Heart right ventricle (tissue), 16 donors: ENCODE results near the gene GNB1L. TPM values are rescaled to one million over a fixed set of nuclear protein-coding genes. Genes with fewer than 3 reads are reported as not detected.
A peak's percentile ranks its signal among the peaks of the same experiment; 100 is the strongest.

Experiments used
- ATAC-seq, 8 donors: fragments of 200-7000 bp; cut with Tn5 transposase; one replicate each; pipeline ENCODE4 v1.9.1; 2020; ENCODE audit warnings: mild to moderate bottlenecking in 8 of 8, moderate library complexity in 8 of 8, moderate number of reproducible peaks in 1 of 8
- DNase-seq, 2 donors: peaks; one replicate each; pipeline ENCODE4 v3.0.0-alpha.2; 2020
- H3K27ac ChIP-seq, 10 donors: fragments of 200-600 bp; sonication (generic) in 2 of 10; one replicate each; pipeline versions ENCODE4 v1.5.0 to v1.8.0; 2020 to 2022; ENCODE audit warnings: mild to moderate bottlenecking in 3 of 10
- H3K27me3 ChIP-seq, 7 donors: fragments of 200-600 bp; one replicate each; pipeline ENCODE4 v1.8.0; 2021 to 2022; ENCODE audit warnings: mild to moderate bottlenecking in 2 of 7
- H3K36me3 ChIP-seq, 9 donors: fragments of 200-600 bp; sonication (generic) in 1 of 9; one replicate each; pipeline versions ENCODE4 v1.5.0 to v1.8.0; 2020 to 2022; ENCODE audit warnings: mild to moderate bottlenecking in 2 of 9
- H3K4me1 ChIP-seq, 9 donors: fragments of 200-600 bp; sonication (generic) in 1 of 9; one replicate each; pipeline versions ENCODE4 v1.5.0 to v1.8.0; 2020 to 2022; ENCODE audit warnings: mild to moderate bottlenecking in 4 of 9
- H3K4me3 ChIP-seq, 10 donors: fragments of 200-600 bp; sonication (generic) in 2 of 10; one replicate each; pipeline versions ENCODE4 v1.5.0 to v1.8.0; 2020 to 2022; ENCODE audit warnings: mild to moderate bottlenecking in 7 of 10, moderate library complexity in 2 of 10
- H3K9me3 ChIP-seq, 11 donors: fragments of 200-600 bp in 10 of 11; sonication (generic) in 2 of 11; one replicate each; pipeline versions ENCODE4 v1.5.0 to v1.8.0; 2013 to 2022; ENCODE audit warnings: mild to moderate bottlenecking in 2 of 11, control low read depth in 1 of 11, moderate library complexity in 1 of 11
- WGBS, 2 donors: extraction: QIAGEN DNeasy Blood & Tissue Kit; methylation state at CpG; one replicate each; pipeline ENCODE4 v1.1.7; 2013; ENCODE audit warnings: inconsistent platforms in 1 of 2; 5-methylcytosine and 5-hydroxymethylcytosine counted together
- intact Hi-C, 10 donors: fragments of 100-400 bp; cut with DNase I; formaldehyde crosslinking; loops; one replicate each; pipeline versions ENCODE4 v1.11.1 to v1.14.2; 2022
- polyA plus RNA-seq, 2 donors: library from polyadenylated mRNA; stranded (reverse); fragments of 200-250 nt; gene quantifications; one replicate each; pipeline ENCODE4 v1.2.3, GENCODE V29; 2013
- total RNA-seq, 10 donors: library from RNA; stranded (reverse); fragmentation: NEBNext Ultra II Directional in 3 of 10; extraction: Animal tissue kit (Norgen Biotek cat#: 25700) in 3 of 10; gene quantifications; one replicate each; pipeline versions ENCODE4 v1.2.1 to v1.2.4, GENCODE V29; 2021 to 2023
- TF ChIP-seq, protein P1 (sequence below), 9 donors: fragments of 200-600 bp; sonication (generic) in 2 of 9; IDR thresholded peaks; one replicate each; pipeline versions ENCODE4 v1.5.0 to v1.8.0; 2021 to 2022; ENCODE audit warnings: antibody characterized with exemption in 9 of 9, mild to moderate bottlenecking in 5 of 9, moderate library complexity in 1 of 9
- donor health status: Arrhythmogenic right ventricular cardiomyopathy.
- donor health status: ischemic (EF 13 %, LVEDD 7.1; RV severe dilation, severe dysfunction).
- donor health status: healthy with polysubstance abuse.
- donor health status: DM: no; HTN: yes; CAD: no.
- donor health status: DM: no; HTN: no; CAD: no.
- donor health status: ischemic (EF 25% LVEDD 6.9; RV normal size, moderate dysfunction).
- donor health status: ischemic (EF 25% LVEDD 5.7; RV mildly dilated, moderate dysfunction).
- donor health status: healthy.
- donor health status: DM: yes; HTN: yes; CAD: no.
- donor health status: Ischemic cardiomyopathy.
- donor health status: ischemic (EF 35%, LVEDD 5.7; RV mildly dilated, moderate dysfunction).
- donor health status: nonischemic (EF 11% LVEDD 7.7; RV severe dilation, severe dysfunction).
- donor health status: DM: yes; HTN: yes; CAD: no.
- donor health status: PGD.
- donor health status: ischemic (EF 29% LVEDD 5.4; RV normal size, mild dysfunction).
- donor health status: nonischemic (EF 23%, LVEDD 6.1; RV moderate dilation, normal function).

GNB1L gene
- total and polyA plus RNA-seq, 12 donors = 0.76 to 9.3 (median 1.9) TPM

DNA sequence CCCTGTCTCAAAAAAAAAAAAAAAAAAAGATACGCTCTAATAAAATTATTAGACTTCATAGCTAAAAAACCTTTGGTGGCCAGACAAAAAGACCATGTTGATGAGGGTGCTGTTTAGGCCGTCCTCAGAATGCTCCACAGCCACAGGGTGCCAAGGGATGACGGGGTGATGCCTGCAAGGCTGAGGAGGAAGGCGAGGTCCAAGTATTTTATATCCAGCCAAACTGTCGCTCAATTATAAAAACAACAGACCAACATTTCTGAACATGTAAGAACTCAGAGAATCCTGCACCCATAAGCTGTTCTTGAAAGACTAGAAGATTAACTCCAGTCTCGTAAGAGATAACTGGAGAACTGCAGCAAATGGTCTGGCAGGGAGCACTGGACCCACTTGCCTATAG lies 64.8 kb downstream of the GNB1L start:
- TF ChIP-seq, protein P1, sequence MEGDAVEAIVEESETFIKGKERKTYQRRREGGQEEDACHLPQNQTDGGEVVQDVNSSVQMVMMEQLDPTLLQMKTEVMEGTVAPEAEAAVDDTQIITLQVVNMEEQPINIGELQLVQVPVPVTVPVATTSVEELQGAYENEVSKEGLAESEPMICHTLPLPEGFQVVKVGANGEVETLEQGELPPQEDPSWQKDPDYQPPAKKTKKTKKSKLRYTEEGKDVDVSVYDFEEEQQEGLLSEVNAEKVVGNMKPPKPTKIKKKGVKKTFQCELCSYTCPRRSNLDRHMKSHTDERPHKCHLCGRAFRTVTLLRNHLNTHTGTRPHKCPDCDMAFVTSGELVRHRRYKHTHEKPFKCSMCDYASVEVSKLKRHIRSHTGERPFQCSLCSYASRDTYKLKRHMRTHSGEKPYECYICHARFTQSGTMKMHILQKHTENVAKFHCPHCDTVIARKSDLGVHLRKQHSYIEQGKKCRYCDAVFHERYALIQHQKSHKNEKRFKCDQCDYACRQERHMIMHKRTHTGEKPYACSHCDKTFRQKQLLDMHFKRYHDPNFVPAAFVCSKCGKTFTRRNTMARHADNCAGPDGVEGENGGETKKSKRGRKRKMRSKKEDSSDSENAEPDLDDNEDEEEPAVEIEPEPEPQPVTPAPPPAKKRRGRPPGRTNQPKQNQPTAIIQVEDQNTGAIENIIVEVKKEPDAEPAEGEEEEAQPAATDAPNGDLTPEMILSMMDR (IDR thresholded peaks at IDR 0.05) = no peak
- 80 to 99% methylated on average over 6 of the region's 6 CpGs for WGBS, 2 donors
- intact Hi-C loops = no loop called here
- H3K27me3 ChIP-seq = no peaks in the 10 kb centered on the region
- no peak overlapping the region for H3K4me3 ChIP-seq
- ATAC-seq (no peak), DNase-seq (no peak)
- peaks cover 0 to 32% (median 0%) of the 10 kb centered on the region in 11 donors for H3K9me3 ChIP-seq
- H3K27ac ChIP-seq = no peak overlapping the region
- H3K36me3 ChIP-seq = peaks cover 0 to 7% (median 0%) of the 10 kb centered on the region in 9 donors
- H3K4me1 ChIP-seq = no peaks in the 10 kb centered on the region

DNA sequence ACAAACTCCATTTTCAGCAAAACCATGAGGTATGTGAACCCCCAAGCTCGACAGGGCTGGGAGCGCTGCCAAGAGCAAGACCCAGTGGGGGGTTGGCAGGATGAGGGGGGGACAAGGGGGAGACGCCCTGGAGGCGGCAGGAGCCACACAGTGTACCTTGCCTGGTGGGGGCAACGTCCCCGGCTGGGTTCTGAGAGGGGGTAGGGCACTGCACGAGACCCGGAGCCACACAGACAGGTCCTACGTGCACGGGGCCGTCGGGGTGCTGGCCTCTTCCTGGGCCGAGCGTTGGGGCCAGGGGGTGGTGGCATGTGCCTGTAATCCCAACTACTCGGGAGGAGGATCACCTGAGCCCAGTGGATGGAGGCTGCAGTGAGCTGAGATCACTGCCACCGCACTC lies 65.3 kb downstream of the GNB1L start:
- intact Hi-C loops = no loop called here
- 90 to 93% methylated on average over 16 of the region's 16 CpGs for WGBS, 2 donors
- peaks cover 0 to 7% (median 0%) of the 10 kb centered on the region in 9 donors for H3K36me3 ChIP-seq
- no peak overlapping the region for H3K4me3 ChIP-seq
- TF ChIP-seq, protein P1 (IDR thresholded peaks at IDR 0.05) = no peak
- H3K9me3 ChIP-seq = peaks cover 0 to 32% (median 0%) of the 10 kb centered on the region in 11 donors
- peak in 1 of 8 donors; percentile 23 for ATAC-seq
- H3K27me3 ChIP-seq = peaks cover 0 to 4% (median 0%) of the 10 kb centered on the region in 7 donors
- H3K4me1 ChIP-seq = no peaks in the 10 kb centered on the region
- H3K27ac ChIP-seq = no peak overlapping the region
- DNase-seq = peak in 1 of 2 donors; percentile 10

DNA sequence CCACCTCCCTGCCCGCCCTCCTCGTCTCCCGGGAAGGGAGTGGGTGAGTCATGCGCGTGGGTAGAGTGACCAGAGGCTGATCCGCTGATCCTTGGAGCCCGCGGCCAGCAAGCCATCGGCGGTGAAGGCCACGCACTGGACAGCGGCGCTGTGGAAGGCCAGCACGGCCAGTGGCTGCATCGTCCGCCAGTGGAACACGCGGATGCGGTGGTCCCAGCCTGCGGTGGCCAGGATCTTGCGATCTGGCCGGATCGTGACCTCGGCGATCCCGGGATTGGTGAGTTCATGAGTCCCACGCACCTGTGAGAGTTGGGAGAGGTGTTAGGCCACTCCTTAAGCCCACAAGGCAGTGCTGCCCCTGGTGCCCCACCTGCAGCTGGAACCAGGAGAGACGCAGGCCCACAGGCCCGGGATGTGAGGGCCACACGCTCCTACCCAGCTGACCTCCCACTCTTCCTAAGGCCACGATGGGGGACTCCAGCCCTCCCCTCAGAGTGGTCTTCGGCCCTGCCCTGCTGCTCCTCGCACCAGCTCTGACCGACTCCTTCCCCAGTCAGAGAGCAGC lies 65.9 kb downstream of the GNB1L start:
- H3K9me3 ChIP-seq = peaks cover 0 to 28% (median 0%) of the 10 kb centered on the region in 11 donors
- no peak overlapping the region for H3K4me3 ChIP-seq
- 97% methylated on average over 34 of the region's 34 CpGs for WGBS, 2 donors
- intact Hi-C loops = no loop called here
- H3K27ac ChIP-seq = no peak overlapping the region
- TF ChIP-seq, protein P1 (IDR thresholded peaks at IDR 0.05) = no peak
- no peaks in the 10 kb centered on the region for H3K4me1 ChIP-seq
- peaks cover 0 to 7% (median 0%) of the 10 kb centered on the region in 9 donors for H3K36me3 ChIP-seq
- peaks cover 0 to 6% (median 0%) of the 10 kb centered on the region in 7 donors for H3K27me3 ChIP-seq
- ATAC-seq (no peak), DNase-seq (no peak)

DNA sequence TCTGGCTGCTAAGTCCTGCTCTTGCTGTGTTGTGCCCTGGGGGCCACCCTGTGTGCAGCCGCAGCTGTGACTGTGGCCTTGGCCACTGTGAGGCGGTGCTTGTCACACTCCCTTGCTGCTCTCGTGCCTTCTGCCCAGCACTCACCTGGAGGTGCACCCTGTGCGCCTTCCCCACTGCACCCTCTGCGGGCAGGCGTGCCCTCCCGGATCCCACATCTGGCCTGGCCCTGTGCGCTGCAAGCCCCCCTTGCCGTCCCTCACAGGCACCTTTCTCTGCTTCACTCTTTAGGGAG lies 66.9 kb downstream of the GNB1L start:
- H3K9me3 ChIP-seq = peaks cover 0 to 19% (median 0%) of the 10 kb centered on the region in 11 donors
- TF ChIP-seq, protein P1 (IDR thresholded peaks at IDR 0.05) = no peak
- H3K36me3 ChIP-seq = peaks cover 0 to 7% (median 0%) of the 10 kb centered on the region in 9 donors
- H3K27ac ChIP-seq = no peak overlapping the region
- intact Hi-C loops = no loop called here
- no peak for DNase-seq
- no peaks in the 10 kb centered on the region for H3K4me1 ChIP-seq
- ATAC-seq = no peak
- peaks cover 0 to 15% (median 9%) of the 10 kb centered on the region in 7 donors for H3K27me3 ChIP-seq
- WGBS, 2 donors = 91 to 94% methylated on average over 9 of the region's 9 CpGs
- H3K4me3 ChIP-seq = no peak overlapping the region
